A549 (cell line): Measurements from ENCODE around the gene UGT2B15.

Experiments
- BHLHE40 ChIP-seq: IDR thresholded peaks from 2 replicates; pipeline ENCODE4 v1.6.1; 2012; ENCODE audit warnings: low read depth, low read length, inconsistent platforms
- CTCF ChIP-seq: fragments of >200 bp; sonication (Bioruptor Twin); formaldehyde crosslinking; IDR thresholded peaks from 3 replicates; pipeline ENCODE4 v1.5.1; 2016
- EHMT2 ChIP-seq: fragments of 200-600 bp; sonication (generic); IDR thresholded peaks from 2 replicates; pipeline ENCODE4 v1.6.1; 2016; ENCODE audit warnings: antibody characterized with exemption, low read depth, mild to moderate bottlenecking, moderate library complexity
- EP300 ChIP-seq, 2 experiments: fragments of >200 bp; sonication (Bioruptor Twin); formaldehyde crosslinking; IDR thresholded peaks; 2 replicates in 1 of 2; 3 replicates in 1 of 2; pipeline ENCODE4 v1.6.1; 2016 to 2017
- ESRRA ChIP-seq: fragments of 150-350 bp; IDR thresholded peaks from 2 replicates; pipeline ENCODE4 v1.6.1; 2014; ENCODE audit warnings: mild to moderate bottlenecking, low read length, borderline replicate concordance
- JUN ChIP-seq, 2 experiments: fragments of >200 bp; sonication (Bioruptor Twin); formaldehyde crosslinking; IDR thresholded peaks; 2 replicates in 1 of 2; 3 replicates in 1 of 2; pipeline ENCODE4 v1.6.1; 2016 to 2017
- JUNB ChIP-seq: fragments of >200 bp; sonication (Bioruptor Twin); formaldehyde crosslinking; IDR thresholded peaks from 2 replicates; pipeline ENCODE4 v1.6.1; 2016
- KDM5A ChIP-seq: fragments of 200-600 bp; sonication (generic); IDR thresholded peaks from 2 replicates; pipeline ENCODE4 v1.6.1; 2016; ENCODE audit warnings: antibody characterized with exemption, mild to moderate bottlenecking
- NR3C1 ChIP-seq: fragments of >200 bp; sonication (Bioruptor Twin); formaldehyde crosslinking; IDR thresholded peaks from 3 replicates; pipeline ENCODE4 v1.6.1; 2017
- RAD21 ChIP-seq, 2 experiments: fragments of >200 bp in 1 of 2; sonication (Bioruptor Twin) in 1 of 2; formaldehyde crosslinking in 1 of 2; IDR thresholded peaks in 1 of 2; conservative IDR thresholded peaks in 1 of 2; 2 replicates in 1 of 2; 3 replicates in 1 of 2; pipeline ENCODE4 v1.6.1; 2012 to 2018; ENCODE audit warnings: inconsistent platforms in 1 of 2
- TP53 ChIP-seq: fragments of 250-450 bp; sonication (Bioruptor Pico); IDR thresholded peaks from 2 replicates; pipeline ENCODE4 v1.5.0; 2021; ENCODE audit warnings: mild to moderate bottlenecking, moderate library complexity
- TF ChIP-seq, protein P1 (sequence below): fragments of >200 bp; sonication (Bioruptor Twin); formaldehyde crosslinking; IDR thresholded peaks from 3 replicates; pipeline ENCODE4 v1.6.1; 2016

DNA sequence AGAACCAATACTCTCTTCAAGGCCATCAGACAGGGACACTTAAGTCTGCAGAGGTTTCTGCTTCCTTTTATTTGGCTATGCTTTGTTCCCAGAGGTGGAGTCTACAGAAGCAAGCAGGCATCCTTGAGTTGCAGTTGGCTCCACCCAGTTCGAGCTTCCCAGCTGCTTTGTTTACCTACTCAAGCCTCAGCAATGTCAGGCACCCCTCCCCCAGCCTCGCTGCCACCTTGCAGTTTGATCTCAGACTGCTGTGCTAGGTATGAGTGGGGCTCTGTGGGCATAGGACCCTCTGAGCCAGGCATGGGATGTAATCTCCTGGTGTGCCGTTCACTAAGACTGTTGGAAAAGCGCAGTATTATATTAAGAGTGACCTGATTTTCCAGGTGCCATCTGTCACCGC lies 12.6 kb upstream of the UGT2B15 start:
- no peak for TF ChIP-seq JUN (IDR thresholded peaks at IDR 0.05)
- no peak for TF ChIP-seq RAD21 (conservative IDR thresholded peaks at IDR 0.05 in 1 of 2, IDR thresholded peaks at IDR 0.05 in 1 of 2)
- no peak for TF ChIP-seq CTCF
- no peak for TF ChIP-seq EP300 (IDR thresholded peaks at IDR 0.05)
- no peak for TF ChIP-seq BHLHE40
- TF ChIP-seq, protein P1, sequence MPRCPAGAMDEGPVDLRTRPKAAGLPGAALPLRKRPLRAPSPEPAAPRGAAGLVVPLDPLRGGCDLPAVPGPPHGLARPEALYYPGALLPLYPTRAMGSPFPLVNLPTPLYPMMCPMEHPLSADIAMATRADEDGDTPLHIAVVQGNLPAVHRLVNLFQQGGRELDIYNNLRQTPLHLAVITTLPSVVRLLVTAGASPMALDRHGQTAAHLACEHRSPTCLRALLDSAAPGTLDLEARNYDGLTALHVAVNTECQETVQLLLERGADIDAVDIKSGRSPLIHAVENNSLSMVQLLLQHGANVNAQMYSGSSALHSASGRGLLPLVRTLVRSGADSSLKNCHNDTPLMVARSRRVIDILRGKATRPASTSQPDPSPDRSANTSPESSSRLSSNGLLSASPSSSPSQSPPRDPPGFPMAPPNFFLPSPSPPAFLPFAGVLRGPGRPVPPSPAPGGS: no peak
- TF ChIP-seq KDM5A: no peak
- no peak for TF ChIP-seq EHMT2
- TF ChIP-seq NR3C1: no peak
- TF ChIP-seq ESRRA: no peak
- TF ChIP-seq TP53 (CRISPR knock-in tag): no peak
- no peak for TF ChIP-seq JUNB
